GM18519 (cell line): ENCODE results near the gene IQSEC1.

Experiments
- ATAC-seq: cut with Tn5 transposase; IDR thresholded peaks from one replicate; pipeline ENCODE4 v1.9.1; 2021; ENCODE audit warnings: mild to moderate bottlenecking, moderate library complexity; ENCODE audit not compliant: unreplicated experiment, low FRiP score

Gene IQSEC1

GRCh38 chr3:13073326-13074005 lies at the start of gene IQSEC1:
TSS of gene IQSEC1 (minus strand) at chr3:13073429. CDS start at chr3:13073014, 415 bp downstream.
- ATAC-seq: peak; percentile 68

- no peak for ATAC-seq
Observed at GRCh38 chr3:13122081-13123012, 49.1 kb upstream of the IQSEC1 start.

- no peak for ATAC-seq
Observed at GRCh38 chr3:13121553-13122001, 48.3 kb upstream of the IQSEC1 start.

GRCh38 chr3:13120928-13121552 lies 47.8 kb upstream of the IQSEC1 start:
- ATAC-seq: no peak

- no peak for ATAC-seq
Observed at GRCh38 chr3:13120289-13120927, 47.2 kb upstream of the IQSEC1 start.

- no peak for ATAC-seq
Observed at GRCh38 chr3:13119471-13120220, 46.4 kb upstream of the IQSEC1 start.

GRCh38 chr3:13116426-13116825 lies 43.2 kb upstream of the IQSEC1 start:
- no peak for ATAC-seq

- ATAC-seq: no peak
Observed at GRCh38 chr3:13115991-13116390, 42.8 kb upstream of the IQSEC1 start.

GRCh38 chr3:13115576-13115910 lies 42.3 kb upstream of the IQSEC1 start:
- ATAC-seq: no peak

- ATAC-seq: no peak
Observed at GRCh38 chr3:13114811-13115575, 41.8 kb upstream of the IQSEC1 start.

GRCh38 chr3:13113346-13114330 lies 40.4 kb upstream of the IQSEC1 start:
- ATAC-seq: no peak

- ATAC-seq: no peak
Observed at GRCh38 chr3:13112521-13113345, 39.5 kb upstream of the IQSEC1 start.

GRCh38 chr3:13111873-13112520 lies 38.8 kb upstream of the IQSEC1 start:
- ATAC-seq: no peak

- peak; percentile 26 for ATAC-seq
Observed at GRCh38 chr3:13111173-13111872, 38.1 kb upstream of the IQSEC1 start.

- ATAC-seq: peak; percentile 45
Observed at GRCh38 chr3:13110678-13111116, 37.5 kb upstream of the IQSEC1 start.

GRCh38 chr3:13109516-13109915 lies 36.3 kb upstream of the IQSEC1 start:
- ATAC-seq: no peak
